GM04504 (cell line): ENCODE results near the gene GBX2.
"Not testable (repeated sequence)": the region's sequence is repeated elsewhere in the genome, so short reads cannot be mapped to it uniquely, and the experiment has no call there.

Experiments used
- DNase-seq: peaks from one replicate; pipeline ENCODE4 v3.0.0-alpha.2; 2012; ENCODE audit warnings: low read depth

The GBX2 gene

DNA sequence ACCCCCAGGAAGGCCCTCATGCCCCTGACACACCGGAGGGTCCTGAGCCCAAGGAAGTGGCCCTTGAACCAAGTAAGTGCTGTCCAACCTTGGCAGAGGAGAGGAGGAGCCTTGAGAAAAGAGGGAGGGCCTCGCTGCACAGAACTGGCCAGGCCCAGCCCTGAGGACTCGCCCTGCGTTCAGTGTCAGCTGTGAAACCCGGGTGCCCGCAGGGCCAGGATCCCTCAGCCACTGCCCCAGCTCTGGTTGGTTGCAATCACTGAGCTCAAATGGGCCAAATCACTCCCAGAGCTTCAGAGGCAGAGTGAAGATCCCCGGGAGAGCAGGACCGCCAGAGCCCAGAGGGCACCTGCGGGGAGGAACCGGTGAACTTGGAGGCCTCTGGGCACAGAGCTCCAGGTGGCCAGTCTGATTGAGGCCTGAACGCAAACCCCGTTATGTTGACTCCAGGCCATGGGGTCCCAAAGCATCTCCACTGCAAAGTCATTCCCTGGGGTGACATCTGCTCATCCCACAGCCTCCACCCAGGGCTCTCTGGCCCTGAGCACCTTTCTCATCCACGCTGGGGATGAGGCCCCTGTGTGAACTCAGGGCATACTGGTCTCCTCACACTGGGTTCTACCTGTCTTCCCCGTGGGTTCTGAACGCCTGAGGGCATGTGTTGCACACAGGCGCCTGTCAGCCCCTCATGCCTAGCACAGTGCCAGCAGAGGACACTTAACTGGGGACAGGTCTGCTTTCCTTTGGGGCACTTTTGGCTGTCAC is 11.9 kb downstream of the GBX2 start:
- DNase-seq: no peak

- no peak for DNase-seq
Observed at GRCh38 chr2:236155406-236155805, 12.8 kb downstream of the GBX2 start.

- DNase-seq: no peak
Observed at GRCh38 chr2:236146436-236146835, 21.8 kb downstream of the GBX2 start.

- no peak for DNase-seq
Observed at GRCh38 chr2:236143811-236144210, 24.4 kb downstream of the GBX2 start.

DNA sequence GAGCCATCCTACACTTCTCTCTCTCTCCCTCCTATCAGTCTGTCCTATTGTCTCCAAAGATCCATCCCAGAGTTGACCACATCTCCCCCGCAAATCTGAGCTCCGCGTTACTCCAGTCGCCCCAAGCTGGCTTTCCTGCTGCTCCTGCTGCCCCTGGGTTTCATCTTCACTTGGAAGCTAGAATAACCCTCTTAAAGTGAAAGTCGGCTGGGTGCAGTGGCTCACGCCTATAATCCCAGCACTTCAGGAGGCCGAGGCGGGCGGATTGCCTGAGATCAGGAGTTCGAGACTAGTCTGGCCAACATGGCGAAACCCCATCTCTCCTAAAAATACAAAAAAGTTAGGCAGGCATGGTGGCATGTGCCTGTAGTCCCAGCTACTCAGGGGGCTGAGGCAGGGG is 26.6 kb downstream of the GBX2 start:
- DNase-seq: not testable (repeated sequence)

- DNase-seq: no peak
Observed at GRCh38 chr2:236137066-236137465, 31.1 kb downstream of the GBX2 start.

DNA sequence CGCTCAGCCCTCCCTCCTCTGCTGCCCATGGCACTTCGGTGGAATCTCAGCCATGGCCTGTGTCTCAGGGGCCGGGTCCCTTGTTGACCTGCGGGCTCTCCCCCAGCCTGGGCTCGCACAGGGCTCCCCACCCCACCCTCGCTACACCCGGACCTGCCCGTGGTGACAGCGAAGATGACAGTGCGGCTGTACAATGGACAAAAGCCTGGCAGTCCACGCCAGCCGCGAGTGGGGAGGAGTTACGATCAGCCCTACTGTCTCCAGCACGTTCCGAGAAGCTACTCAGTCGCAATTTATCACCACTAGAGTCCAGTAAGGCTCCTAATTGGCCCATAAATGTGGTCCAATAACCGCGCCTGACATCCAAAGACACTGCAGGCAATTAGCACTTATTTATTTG is 31.6 kb downstream of the GBX2 start:
- no peak for DNase-seq

DNA sequence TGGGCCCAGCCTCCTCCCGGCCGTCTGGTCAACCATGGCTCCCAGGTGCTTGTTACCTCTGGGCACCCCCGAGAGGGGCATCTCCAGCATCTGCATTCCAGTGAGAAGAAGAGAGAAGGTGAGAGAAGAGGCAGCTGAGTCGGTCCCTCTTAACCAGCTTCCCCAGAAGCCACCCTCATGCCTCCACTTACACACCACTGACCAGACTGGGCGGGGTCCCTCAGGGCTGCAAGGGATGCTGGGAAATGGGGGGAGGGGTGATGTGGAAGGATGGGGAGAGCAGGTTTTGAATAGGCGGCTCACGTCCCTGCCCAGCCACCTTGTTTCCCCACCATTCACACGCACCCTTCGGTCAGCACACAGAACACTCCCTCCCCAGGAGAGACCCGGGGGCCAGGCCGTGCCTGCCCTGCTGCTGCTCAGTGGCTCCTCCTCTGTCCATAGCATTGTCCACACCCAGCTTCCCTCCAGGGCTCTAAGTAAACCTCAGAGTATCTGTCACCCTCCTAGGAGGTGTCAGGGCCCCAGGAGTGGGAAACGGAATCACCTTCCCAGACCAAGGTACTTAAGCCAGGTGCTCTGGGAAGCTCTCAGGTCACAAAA is 34.7 kb downstream of the GBX2 start:
- no peak for DNase-seq

DNA sequence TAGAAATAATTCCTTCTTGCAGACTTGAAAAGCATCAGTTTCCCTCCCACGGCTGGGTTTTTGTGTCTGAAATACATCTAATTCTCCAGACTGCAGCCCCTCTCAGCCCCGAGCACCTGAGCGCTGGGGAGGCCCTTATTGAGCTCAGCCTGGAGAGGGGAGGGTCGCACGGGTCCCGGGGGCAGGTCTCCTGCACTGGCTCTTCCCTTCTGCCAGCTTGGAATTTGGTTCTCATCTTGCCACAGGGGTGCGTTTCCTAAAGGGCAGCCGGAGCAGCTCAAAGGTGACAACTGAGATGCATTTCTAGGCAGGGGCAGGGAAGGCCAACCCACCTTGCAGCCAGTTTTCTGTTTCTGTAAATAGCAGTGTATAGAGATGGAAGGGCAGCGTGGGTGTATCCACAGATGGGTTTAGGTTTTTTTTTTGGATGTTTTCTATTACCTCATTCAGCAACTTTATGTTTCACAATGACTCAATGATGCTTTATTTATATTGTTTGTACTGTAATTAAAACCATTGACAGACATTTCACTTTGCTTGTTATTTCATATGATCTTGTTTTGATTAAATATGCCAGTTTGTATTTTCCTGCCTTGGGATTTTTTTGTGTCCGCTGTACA is 37.0 kb downstream of the GBX2 start:
- no peak for DNase-seq

- DNase-seq: no peak
Observed at GRCh38 chr2:236130349-236130998, 37.7 kb downstream of the GBX2 start.

DNA sequence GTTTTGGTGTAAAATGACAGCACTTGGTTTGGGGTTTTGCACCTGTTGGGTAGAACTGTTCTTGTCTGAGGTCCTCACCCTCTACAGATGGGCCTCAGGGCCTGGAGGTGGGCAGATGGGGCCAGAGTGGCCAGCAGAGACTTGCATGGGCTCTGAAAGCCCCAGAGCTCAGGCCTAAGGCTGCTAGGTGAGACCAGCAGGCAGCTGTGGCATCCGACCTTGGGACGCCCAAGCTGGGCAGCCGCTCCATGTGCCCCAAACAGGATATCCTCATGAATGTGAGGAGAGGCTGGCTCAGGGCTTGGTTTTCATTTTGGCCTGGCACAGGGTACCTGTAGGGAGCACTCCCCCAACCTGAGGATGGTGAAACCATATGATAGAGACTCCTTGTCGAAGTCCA is 38.3 kb downstream of the GBX2 start:
- DNase-seq: no peak

DNA sequence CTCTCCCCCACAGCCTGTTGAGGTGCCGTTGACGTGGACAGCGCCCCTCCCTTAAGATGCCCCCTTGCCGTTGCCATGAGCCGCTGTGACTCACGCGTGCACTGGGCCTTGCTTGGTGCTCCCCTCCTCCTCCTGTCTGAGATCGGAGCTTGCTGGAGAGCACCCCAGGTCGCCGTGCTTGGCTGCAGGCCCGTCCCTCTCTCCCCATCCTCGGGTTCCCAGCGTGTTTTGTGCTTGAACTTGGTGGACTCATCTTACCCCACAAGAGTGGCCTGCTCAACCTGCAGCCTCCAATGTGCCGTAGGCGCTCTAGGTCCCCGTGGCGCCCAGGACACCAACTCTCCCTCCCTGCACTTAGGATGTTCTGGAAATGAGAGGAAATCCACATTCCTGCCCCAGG is 39.9 kb downstream of the GBX2 start:
- no peak for DNase-seq

GRCh38 chr2:236127010-236127409 is 41.2 kb downstream of the GBX2 start:
- DNase-seq: no peak

DNA sequence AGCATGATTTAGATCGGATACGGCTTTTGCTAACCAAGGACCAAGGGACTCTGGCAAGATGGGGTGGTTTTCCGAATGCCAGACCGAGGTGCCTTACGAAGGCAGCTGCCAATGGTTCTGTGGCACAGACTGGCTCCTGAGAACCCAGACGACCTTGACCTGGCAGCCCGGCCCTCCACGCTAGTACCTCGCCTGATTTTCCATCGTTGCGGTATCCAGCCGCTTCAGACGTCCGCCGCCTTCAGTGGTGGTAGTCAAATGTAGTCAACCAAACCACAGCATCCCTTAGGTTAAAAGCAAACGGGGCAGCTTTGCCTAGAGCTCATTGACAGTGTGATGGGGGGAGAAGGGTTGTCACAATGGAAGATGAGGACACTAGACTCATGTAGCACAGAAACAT is 42.6 kb downstream of the GBX2 start:
- no peak for DNase-seq

DNA sequence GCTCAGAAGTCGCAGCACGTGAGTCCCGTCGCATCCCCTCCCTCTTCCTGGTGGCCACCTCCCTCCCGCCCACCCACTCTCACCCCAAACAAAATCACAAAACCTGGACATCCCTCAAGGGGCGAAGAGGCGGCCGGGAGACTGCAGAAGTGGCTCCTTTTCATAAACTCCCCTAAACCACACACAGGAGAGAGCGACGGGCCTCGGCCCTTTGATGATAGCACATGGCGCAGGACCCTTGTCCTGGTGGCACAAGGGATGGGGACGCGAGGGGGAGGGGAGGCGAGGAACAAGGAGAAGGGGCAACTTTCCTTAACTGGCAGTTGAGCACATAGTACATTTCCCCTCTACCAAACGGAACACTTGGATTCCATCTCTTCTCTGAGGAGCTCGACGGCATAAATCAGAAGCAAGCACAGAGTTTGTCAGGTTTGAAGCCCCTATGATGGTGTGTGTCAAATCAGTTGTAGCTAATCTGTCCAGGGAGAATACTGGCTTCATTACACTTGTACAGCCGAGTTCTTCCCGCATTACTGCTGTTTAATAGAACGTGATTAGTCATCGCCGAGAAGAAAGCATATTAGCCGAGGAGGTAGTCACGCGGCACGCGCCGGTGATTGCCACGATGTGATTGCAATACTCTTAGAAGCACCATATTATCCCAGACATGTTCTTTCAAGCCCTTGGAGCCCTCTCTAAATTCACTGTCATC is 43.8 kb downstream of the GBX2 start:
- no peak for DNase-seq

DNA sequence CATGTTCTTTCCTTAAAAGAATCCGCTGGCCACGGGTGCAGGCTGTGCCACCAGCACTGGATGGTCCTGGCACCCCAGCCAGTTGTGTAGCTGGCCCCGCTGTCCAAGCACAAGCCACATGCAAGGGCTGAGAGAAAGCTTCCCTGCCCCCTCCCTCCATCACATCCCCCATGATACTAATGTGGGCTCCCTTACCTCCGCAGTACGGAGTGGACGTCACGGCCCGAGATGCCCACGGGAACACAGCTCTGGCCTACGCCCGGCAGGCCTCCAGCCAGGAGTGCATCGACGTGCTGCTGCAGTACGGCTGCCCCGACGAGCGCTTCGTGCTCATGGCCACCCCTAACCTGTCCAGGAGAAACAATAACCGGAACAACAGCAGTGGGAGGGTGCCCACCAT is 44.5 kb downstream of the GBX2 start:
- no peak for DNase-seq

DNA sequence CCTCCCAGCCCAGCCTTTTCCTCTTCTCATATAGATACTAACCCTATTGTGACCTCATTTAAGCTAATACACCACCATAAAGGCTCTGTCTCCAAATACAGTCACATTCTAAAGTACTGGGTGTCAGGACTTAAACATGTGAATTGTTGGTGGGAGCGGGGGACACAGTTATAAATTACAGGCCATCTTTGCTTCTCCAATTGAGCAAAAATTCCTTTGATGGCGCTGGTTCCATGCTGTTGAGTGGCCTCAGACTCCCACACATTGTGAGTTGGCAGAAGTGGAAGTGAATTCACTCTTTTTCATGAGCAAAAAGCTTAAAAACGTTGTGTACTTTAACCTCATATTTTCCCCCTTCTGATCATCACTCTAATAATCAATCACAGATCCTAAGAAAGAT is 46.0 kb downstream of the GBX2 start:
- no peak for DNase-seq

- DNase-seq: no peak
Observed at GRCh38 chr2:236121546-236121945, 46.6 kb downstream of the GBX2 start.

DNA sequence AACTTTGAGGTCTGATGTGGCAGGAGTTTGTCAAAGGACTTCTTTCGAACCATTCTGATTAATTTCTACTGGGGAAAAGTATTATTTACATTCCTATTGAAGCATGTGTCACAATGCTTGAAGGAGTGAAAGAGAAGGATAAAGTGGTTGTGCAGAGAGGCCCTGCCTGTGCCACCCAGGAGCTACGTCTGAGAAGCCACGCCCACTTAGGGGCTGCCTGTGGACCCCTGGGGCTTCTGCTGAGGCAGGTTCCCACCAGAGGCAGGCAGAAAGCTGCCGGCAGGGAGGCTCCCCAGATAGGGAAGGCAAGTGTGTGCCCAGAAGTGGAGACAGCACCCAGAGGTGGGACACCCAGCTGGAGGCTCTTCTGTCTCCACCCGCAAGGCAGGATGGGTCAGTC is 47.4 kb downstream of the GBX2 start:
- no peak for DNase-seq

DNA sequence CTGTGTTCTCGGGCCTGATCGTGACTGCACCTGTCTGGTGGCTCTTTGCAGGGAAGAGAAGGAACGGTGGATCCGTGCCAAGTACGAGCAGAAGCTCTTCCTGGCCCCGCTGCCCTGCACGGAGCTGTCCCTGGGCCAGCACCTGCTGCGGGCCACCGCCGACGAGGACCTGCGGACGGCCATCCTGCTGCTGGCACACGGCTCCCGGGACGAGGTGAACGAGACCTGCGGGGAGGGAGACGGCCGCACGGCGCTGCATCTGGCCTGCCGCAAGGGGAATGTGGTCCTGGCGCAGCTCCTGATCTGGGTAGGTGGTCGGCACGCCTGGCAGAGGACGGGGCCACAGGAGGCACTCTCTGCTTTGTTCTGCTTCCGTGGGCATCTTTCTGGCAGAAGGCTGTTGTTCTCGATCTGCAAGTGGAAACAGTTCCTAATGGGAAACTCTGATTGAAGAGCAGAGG is 48.0 kb downstream of the GBX2 start:
- DNase-seq: no peak

GRCh38 chr2:236119476-236119875 is 48.7 kb downstream of the GBX2 start:
- DNase-seq: no peak

DNA sequence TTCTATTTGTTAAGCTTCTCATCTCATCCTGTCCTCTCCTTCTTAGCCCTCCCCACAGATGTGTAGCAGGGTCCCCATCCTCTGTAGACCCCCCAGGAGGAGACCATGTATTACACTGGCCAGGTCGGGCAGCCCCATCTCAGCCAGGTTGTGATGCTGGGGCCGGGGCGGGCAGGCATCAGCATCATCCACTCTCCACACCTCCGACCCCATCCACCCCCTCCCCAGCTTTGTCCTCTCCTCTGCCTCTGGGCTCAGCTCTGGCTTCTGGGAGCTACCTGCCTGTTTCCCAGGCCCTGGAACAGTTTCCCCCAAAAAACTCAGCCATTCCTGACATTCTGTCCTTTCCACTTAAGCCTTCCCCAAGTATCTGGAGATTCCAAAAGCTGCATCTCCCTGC is 49.2 kb downstream of the GBX2 start:
- no peak for DNase-seq
